BJ (cell line): ENCODE data around the gene OSBPL1A. TPM values are rescaled to one million over a fixed set of nuclear protein-coding genes. Genes with fewer than 3 reads are reported as not detected.
A peak's percentile ranks its signal among the peaks of the same experiment; 100 is the strongest.
"Not testable (repeated sequence)": the region's sequence is repeated elsewhere in the genome, so short reads cannot be mapped to it uniquely, and the experiment has no call there.

Source experiments
- CTCF ChIA-PET: fragments of 350-600 bp; formaldehyde crosslinking; extraction: SDS; loops from one replicate; lab custom pipeline; 2021; ENCODE audit warnings: antibody characterized with exemption, inconsistent platforms; lab: Yijun Ruan, JAX
- POLR2A ChIA-PET: fragments of 300-600 bp; sonication (Branson Sonifier 250); formaldehyde crosslinking; extraction: SDS; loops from one replicate; lab custom pipeline; 2021; ENCODE audit warnings: antibody characterized with exemption; lab: Charles Lee
- DNase-seq: peaks from one replicate; pipeline ENCODE4 v3.0.0-alpha.2; 2011; ENCODE audit warnings: low read depth
- H3K27me3 ChIP-seq: 2 replicates; pipeline ENCODE4 v1.6.0; 2011; ENCODE audit warnings: low read length; ENCODE audit not compliant: control insufficient read depth, insufficient read depth
- H3K36me3 ChIP-seq: 2 replicates; pipeline ENCODE4 v1.5.1; 2011; ENCODE audit warnings: low read length; ENCODE audit not compliant: control insufficient read depth, insufficient read depth
- H3K4me3 ChIP-seq: 2 replicates; pipeline ENCODE4 v1.5.1; 2011; ENCODE audit warnings: low read depth, mild to moderate bottlenecking, control low read depth, low read length
- CTCF ChIP-seq: IDR thresholded peaks from 2 replicates; pipeline ENCODE4 v1.5.1; 2011; ENCODE audit warnings: low read depth, mild to moderate bottlenecking, control low read depth, inconsistent platforms, low read length, moderate library complexity; ENCODE audit not compliant: insufficient read depth
- polyA plus RNA-seq: library from polyadenylated mRNA; depleted of rRNA; stranded (reverse); fragments of >200 nt; gene quantifications from 2 replicates; pipeline ENCODE4 v1.2.3, GENCODE V29; 2011

OSBPL1A gene
- polyA plus RNA-seq, 1 experiment = 20.1 TPM

- DNase-seq = no peak
- Histone ChIP-seq H3K27me3 (no peaks in the 10 kb centered on the region), H3K4me3 (no peak overlapping the region), H3K36me3 (peaks cover 8% of the 10 kb centered on the region)
- no peak for TF ChIP-seq CTCF
- ChIA-PET POLR2A (no interaction called here), CTCF (interaction anchor here (0.6 to 1.8 kb wide), 2 partner anchors 23 to 37 kb away, joined by 3 to 7 read pairs; no protein-coding TSS in a partner anchor)
These were observed 244.2 kb downstream of the OSBPL1A start for GRCh38 chr18:24153397-24153796.

- POLR2A ChIA-PET, H3K27me3 ChIP-seq, H3K4me3 ChIP-seq, CTCF ChIA-PET, DNase-seq, H3K36me3 ChIP-seq: not testable (repeated sequence)
These were observed 248.0 kb downstream of the OSBPL1A start for GRCh38 chr18:24149591-24149990.

- no peaks in the 10 kb centered on the region for H3K36me3 ChIP-seq
- TF ChIP-seq CTCF = no peak
- H3K27me3 ChIP-seq = no peaks in the 10 kb centered on the region
- POLR2A ChIA-PET = no interaction called here
- DNase-seq = no peak
- H3K4me3 ChIP-seq = no peak overlapping the region
- CTCF ChIA-PET = interaction anchor here (2.4 kb wide), 1 partner anchor 34 kb away, joined by 5 read pairs; no protein-coding TSS in a partner anchor
These were observed 255.2 kb downstream of the OSBPL1A start for GRCh38 chr18:24142376-24142775.

- Histone ChIP-seq H3K27me3 (no peaks in the 10 kb centered on the region), H3K36me3 (no peaks in the 10 kb centered on the region), H3K4me3 (no peak overlapping the region)
- no peak for DNase-seq
- CTCF ChIA-PET = interaction anchor here (1.2 to 2.4 kb wide), 2 partner anchors 36 to 219 kb away, joined by 3 to 5 read pairs; no protein-coding TSS in a partner anchor
- no peak for TF ChIP-seq CTCF
- POLR2A ChIA-PET = no interaction called here
These were observed 256.9 kb downstream of the OSBPL1A start for GRCh38 chr18:24140697-24141096.

GRCh38 chr18:24138789-24139616 is 258.6 kb downstream of the OSBPL1A start, which contains the start of gene CABYR:
Gene CABYR (plus strand): TSS chr18:24139062. CDS start chr18:24143115, 4,053 bp downstream.
- ChIA-PET POLR2A (interaction anchor here (0.5 to 0.7 kb wide), 3 partner anchors 16 to 144 kb away, joined by 3 to 13 read pairs (median 5); no protein-coding TSS in a partner anchor), CTCF (interaction anchor here (1.1 kb wide), 1 partner anchor 220 kb away, joined by 3 read pairs; no protein-coding TSS in a partner anchor)
- Histone ChIP-seq H3K36me3 (no peaks in the 10 kb centered on the region; the same call in none of the 2 replicates), H3K27me3 (no peaks in the 10 kb centered on the region), H3K4me3 (peak within 1 kb of the TSS; percentile 64)
- TF ChIP-seq CTCF = no peak
- DNase-seq = peak; percentile 59
